ENCODE data around the gene KRT83.

DNA sequence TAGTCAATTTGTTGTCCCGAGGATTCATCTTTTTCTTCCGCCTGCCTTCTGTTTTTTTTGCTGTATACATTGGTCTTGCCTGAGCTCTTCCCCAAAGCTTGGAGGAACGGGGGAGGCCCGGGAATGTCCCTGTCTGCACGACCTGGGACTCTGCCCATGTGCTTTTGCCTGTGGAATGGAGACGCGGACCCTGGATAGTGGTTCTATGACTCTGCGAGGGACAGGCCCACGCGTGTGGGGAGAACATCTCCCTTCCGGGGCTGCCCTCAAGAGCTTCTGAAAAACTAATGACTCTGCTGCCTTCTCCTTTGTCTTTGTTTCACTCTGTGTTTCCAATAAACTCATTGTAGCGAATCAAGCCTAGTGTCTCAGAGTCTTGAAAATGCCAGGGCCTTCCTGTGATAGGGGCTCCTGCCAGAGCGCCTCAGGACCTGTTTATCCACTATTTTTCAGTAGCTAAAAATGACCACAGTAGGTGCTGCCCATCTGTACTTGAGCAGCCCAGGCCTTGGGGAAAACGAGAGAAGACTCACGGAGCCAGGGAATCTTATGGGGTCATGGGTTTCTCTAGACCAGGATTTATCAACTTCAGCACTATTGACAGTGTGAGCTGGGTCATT is 12.3 kb downstream of the KRT83 start:
- TF ChIP-seq, protein P1, sequence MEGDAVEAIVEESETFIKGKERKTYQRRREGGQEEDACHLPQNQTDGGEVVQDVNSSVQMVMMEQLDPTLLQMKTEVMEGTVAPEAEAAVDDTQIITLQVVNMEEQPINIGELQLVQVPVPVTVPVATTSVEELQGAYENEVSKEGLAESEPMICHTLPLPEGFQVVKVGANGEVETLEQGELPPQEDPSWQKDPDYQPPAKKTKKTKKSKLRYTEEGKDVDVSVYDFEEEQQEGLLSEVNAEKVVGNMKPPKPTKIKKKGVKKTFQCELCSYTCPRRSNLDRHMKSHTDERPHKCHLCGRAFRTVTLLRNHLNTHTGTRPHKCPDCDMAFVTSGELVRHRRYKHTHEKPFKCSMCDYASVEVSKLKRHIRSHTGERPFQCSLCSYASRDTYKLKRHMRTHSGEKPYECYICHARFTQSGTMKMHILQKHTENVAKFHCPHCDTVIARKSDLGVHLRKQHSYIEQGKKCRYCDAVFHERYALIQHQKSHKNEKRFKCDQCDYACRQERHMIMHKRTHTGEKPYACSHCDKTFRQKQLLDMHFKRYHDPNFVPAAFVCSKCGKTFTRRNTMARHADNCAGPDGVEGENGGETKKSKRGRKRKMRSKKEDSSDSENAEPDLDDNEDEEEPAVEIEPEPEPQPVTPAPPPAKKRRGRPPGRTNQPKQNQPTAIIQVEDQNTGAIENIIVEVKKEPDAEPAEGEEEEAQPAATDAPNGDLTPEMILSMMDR (IDR thresholded peaks at IDR 0.05) = no peak
- TF ChIP-seq POLR2A (IDR thresholded peaks at IDR 0.05) = no peak

All from uterus (tissue), 2 donors.